CD8-positive, alpha-beta memory T cell (primary cell): ENCODE data around the gene B4GALNT2. TPM values are rescaled to one million over a fixed set of nuclear protein-coding genes. Genes with fewer than 3 reads are reported as not detected.
"Not testable (repeated sequence)": the region's sequence is repeated elsewhere in the genome, so short reads cannot be mapped to it uniquely, and the experiment has no call there.

Experiments used
- CTCF ChIA-PET: fragments of 350-600 bp; sonication (Branson Sonifier 250); formaldehyde crosslinking; loops from one replicate; lab custom pipeline; 2021; ENCODE audit warnings: antibody characterized with exemption; lab: Charles Lee
- POLR2A ChIA-PET: fragments of 350-600 bp; sonication (Branson Sonifier 250); formaldehyde crosslinking; loops from one replicate; lab custom pipeline; 2021; ENCODE audit warnings: antibody characterized with exemption; lab: Charles Lee
- DNase-seq, 5 donors: peaks; one replicate each; pipeline versions ENCODE4 v3.0.0 to v3.0.0-alpha.2; 2020 to 2022; ENCODE audit warnings: mixed read lengths in 1 of 5
- H3K27ac ChIP-seq: one replicate; pipeline ENCODE4 v1.7.0; 2013; ENCODE audit warnings: low read depth, mild to moderate bottlenecking, low read length, moderate library complexity
- H3K27me3 ChIP-seq: 2 replicates; pipeline ENCODE4 v1.7.0; 2013; ENCODE audit warnings: low read length, mild to moderate bottlenecking; ENCODE audit not compliant: insufficient read depth, poor library complexity, severe bottlenecking
- H3K36me3 ChIP-seq: 2 replicates; pipeline ENCODE4 v1.7.0; 2013; ENCODE audit warnings: mild to moderate bottlenecking, low read length, moderate library complexity; ENCODE audit not compliant: insufficient read depth
- H3K4me1 ChIP-seq: 2 replicates; pipeline ENCODE4 v1.7.0; 2013; ENCODE audit warnings: mild to moderate bottlenecking, low read length, moderate library complexity; ENCODE audit not compliant: insufficient read depth
- H3K4me3 ChIP-seq: 2 replicates; pipeline ENCODE4 v1.7.0; 2013; ENCODE audit warnings: mild to moderate bottlenecking, low read length
- H3K9me3 ChIP-seq: 2 replicates; pipeline ENCODE4 v1.7.0; 2013; ENCODE audit warnings: mild to moderate bottlenecking, low read length
- H3K27ac Mint-ChIP-seq, 8 donors: one replicate each; pipeline ENCODE4 v1.8.0; 2020 to 2021; ENCODE audit warnings: mixed read lengths in 8 of 8, mild to moderate bottlenecking in 6 of 8, inconsistent platforms in 3 of 8, moderate library complexity in 3 of 8
- H3K27me3 Mint-ChIP-seq, 2 donors: one replicate each; pipeline ENCODE4 v1.8.0; 2020 to 2021; ENCODE audit warnings: mixed read lengths in 2 of 2, mild to moderate bottlenecking in 1 of 2, moderate library complexity in 1 of 2
- H3K36me3 Mint-ChIP-seq, 3 donors: one replicate each; pipeline ENCODE4 v1.8.0; 2020 to 2021; ENCODE audit warnings: mixed read lengths in 3 of 3, inconsistent platforms in 1 of 3, mild to moderate bottlenecking in 1 of 3
- H3K4me1 Mint-ChIP-seq, 3 donors: one replicate each; pipeline ENCODE4 v1.8.0; 2020 to 2021; ENCODE audit warnings: mixed read lengths in 3 of 3, inconsistent platforms in 1 of 3, mild to moderate bottlenecking in 1 of 3
- H3K4me3 Mint-ChIP-seq, 7 donors: one replicate each; pipeline ENCODE4 v1.8.0; 2020 to 2021; ENCODE audit warnings: mixed read lengths in 7 of 7, mild to moderate bottlenecking in 6 of 7, moderate library complexity in 4 of 7, inconsistent platforms in 2 of 7
- H3K9me3 Mint-ChIP-seq, 5 donors: one replicate each; pipeline ENCODE4 v1.8.0; 2020 to 2022; ENCODE audit warnings: mixed read lengths in 5 of 5, mild to moderate bottlenecking in 3 of 5, moderate library complexity in 2 of 5, inconsistent platforms in 1 of 5
- polyA plus RNA-seq: library from polyadenylated mRNA; unstranded; fragments of 300-500 nt; fragmentation: Illumina TruSeq; gene quantifications from one replicate; pipeline ENCODE4 v1.2.3, GENCODE V29; 2021
- total RNA-seq, 2 experiments: library from RNA; stranded (reverse); gene quantifications; one replicate each; pipeline ENCODE4 v1.2.3, GENCODE V29; 2021

B4GALNT2 gene
- total and polyA plus RNA-seq, 3 experiments from 2014 or later = not detected

- DNase-seq = no peak
- Histone ChIP-seq H3K9me3 (no peaks in the 10 kb centered on the region), H3K4me3 (no peak overlapping the region), H3K36me3 (no peaks in the 10 kb centered on the region), H3K27me3 (peaks cover 10% of the 10 kb centered on the region), H3K4me1 (no peaks in the 10 kb centered on the region), H3K27ac (no peak overlapping the region)
- Mint-ChIP-seq H3K4me3 (no peak overlapping the region), H3K36me3 (peaks cover 0 to 16% (median 4%) of the 10 kb centered on the region in 3 donors), H3K4me1 (no peaks in the 10 kb centered on the region), H3K9me3 (peaks cover 13 to 32% (median 19%) of the 10 kb centered on the region in 5 donors), H3K27me3 (peaks cover 63 to 87% of the 10 kb centered on the region in 2 donors), H3K27ac (peak overlapping the region in 1 of 8 donors; percentile 28)
- CTCF ChIA-PET = interaction anchor here (1.1 to 2.1 kb wide), 3 partner anchors 10 to 121 kb away, joined by 3 to 7 read pairs (median 7); no protein-coding TSS in a partner anchor
- POLR2A ChIA-PET = no interaction called here
Observed at GRCh38 chr17:49170216-49170615, 37.6 kb downstream of the B4GALNT2 start.

GRCh38 chr17:49170711-49171110 lies 38.1 kb downstream of the B4GALNT2 start:
- H3K36me3 ChIP-seq, POLR2A ChIA-PET, H3K4me3 ChIP-seq, H3K27ac Mint-ChIP-seq, H3K4me3 Mint-ChIP-seq, H3K9me3 ChIP-seq, H3K4me1 ChIP-seq, H3K27me3 ChIP-seq, H3K4me1 Mint-ChIP-seq, H3K27ac ChIP-seq, DNase-seq: not testable (repeated sequence)
- Mint-ChIP-seq H3K27me3 (peaks cover 66 to 87% of the 10 kb centered on the region in 2 donors), H3K9me3 (peaks cover 17 to 37% (median 24%) of the 10 kb centered on the region in 5 donors), H3K36me3 (peaks cover 0 to 21% (median 4%) of the 10 kb centered on the region in 3 donors)
- CTCF ChIA-PET = interaction anchor here (2.1 kb wide), 1 partner anchor 56 kb away, joined by 7 read pairs; no protein-coding TSS in a partner anchor

GRCh38 chr17:49175978-49176377 lies 43.4 kb downstream of the B4GALNT2 start:
- Mint-ChIP-seq H3K9me3 (peaks cover 35 to 45% (median 43%) of the 10 kb centered on the region in 5 donors), H3K27me3 (peaks cover 40 to 47% of the 10 kb centered on the region in 2 donors), H3K36me3 (peaks cover 2 to 38% (median 4%) of the 10 kb centered on the region in 3 donors)
- H3K9me3 ChIP-seq = peaks cover 11% of the 10 kb centered on the region
- H3K27ac ChIP-seq, DNase-seq, H3K4me1 Mint-ChIP-seq, H3K4me3 ChIP-seq, H3K4me3 Mint-ChIP-seq, H3K27me3 ChIP-seq, H3K27ac Mint-ChIP-seq, POLR2A ChIA-PET, H3K4me1 ChIP-seq, H3K36me3 ChIP-seq: not testable (repeated sequence)
- CTCF ChIA-PET = interaction anchor here (1.8 kb wide), 1 partner anchor 49 kb away, joined by 4 read pairs; no protein-coding TSS in a partner anchor

GRCh38 chr17:49180303-49180702 lies 47.7 kb downstream of the B4GALNT2 start:
- H3K27ac Mint-ChIP-seq = peak overlapping the region in 2 of 8 donors; percentile 9 to 24
- peaks cover 18 to 33% (median 28%) of the 10 kb centered on the region in 5 donors for H3K9me3 Mint-ChIP-seq
- peak overlapping the region in 2 of 7 donors; percentile 7 to 44 for H3K4me3 Mint-ChIP-seq
- peaks cover 4 to 5% (median 5%) of the 10 kb centered on the region in 3 donors for H3K4me1 Mint-ChIP-seq
- Histone ChIP-seq H3K4me3 (no peak overlapping the region), H3K36me3 (no peaks in the 10 kb centered on the region), H3K27ac (no peak overlapping the region), H3K27me3 (no peaks in the 10 kb centered on the region), H3K4me1 (no peaks in the 10 kb centered on the region), H3K9me3 (peaks cover 11% of the 10 kb centered on the region)
- peaks cover 0 to 28% (median 2%) of the 10 kb centered on the region in 3 donors for H3K36me3 Mint-ChIP-seq
- POLR2A ChIA-PET = interaction anchor here (0.6 to 1.6 kb wide), 5 partner anchors 12 to 349 kb away, joined by 3 to 4 read pairs (median 3); no protein-coding TSS in a partner anchor
- CTCF ChIA-PET = interaction anchor here (0.5 to 7.5 kb wide), 21 partner anchors 11 to 743 kb away, joined by 3 to 150 read pairs (median 5); partner anchors contain the start of gene PHOSPHO1
- H3K27me3 Mint-ChIP-seq = peaks cover 8 to 13% of the 10 kb centered on the region in 2 donors
- peak; percentile 54 to 71 (median 60) for DNase-seq

- Mint-ChIP-seq H3K4me3 (no peak overlapping the region), H3K4me1 (peaks cover 4 to 5% (median 5%) of the 10 kb centered on the region in 3 donors), H3K36me3 (peaks cover 0 to 24% (median 0%) of the 10 kb centered on the region in 3 donors), H3K27me3 (peaks cover 3 to 6% of the 10 kb centered on the region in 2 donors), H3K27ac (no peak overlapping the region), H3K9me3 (peaks cover 10 to 24% (median 22%) of the 10 kb centered on the region in 5 donors)
- Histone ChIP-seq H3K27me3 (no peaks in the 10 kb centered on the region), H3K9me3 (peaks cover 5% of the 10 kb centered on the region), H3K4me1 (no peaks in the 10 kb centered on the region), H3K27ac (no peak overlapping the region), H3K4me3 (no peak overlapping the region), H3K36me3 (no peaks in the 10 kb centered on the region)
- CTCF ChIA-PET = interaction anchor here (0.7 to 7.5 kb wide), 14 partner anchors 10 to 110 kb away, joined by 3 to 150 read pairs (median 8); partner anchors contain the start of gene PHOSPHO1
- POLR2A ChIA-PET = no interaction called here
- DNase-seq = no peak
Observed at GRCh38 chr17:49180998-49181635, 48.5 kb downstream of the B4GALNT2 start.

GRCh38 chr17:49183341-49183740 lies 50.8 kb downstream of the B4GALNT2 start:
- no peak overlapping the region for H3K27ac ChIP-seq
- H3K27me3 ChIP-seq = no peaks in the 10 kb centered on the region
- peaks cover 0 to 11% (median 7%) of the 10 kb centered on the region in 5 donors for H3K9me3 Mint-ChIP-seq
- no peaks in the 10 kb centered on the region for H3K27me3 Mint-ChIP-seq
- no peak overlapping the region for H3K27ac Mint-ChIP-seq
- peaks cover 0 to 14% (median 0%) of the 10 kb centered on the region in 3 donors for H3K36me3 Mint-ChIP-seq
- H3K4me3 ChIP-seq = no peak overlapping the region
- peaks cover 4 to 5% (median 5%) of the 10 kb centered on the region in 3 donors for H3K4me1 Mint-ChIP-seq
- ChIA-PET POLR2A (no interaction called here), CTCF (interaction anchor here (1.4 to 7.5 kb wide), 3 partner anchors 9 to 185 kb away, joined by 3 to 150 read pairs (median 8); partner anchors contain the start of gene PHOSPHO1)
- H3K4me1 ChIP-seq = no peaks in the 10 kb centered on the region
- H3K9me3 ChIP-seq = no peaks in the 10 kb centered on the region
- no peaks in the 10 kb centered on the region for H3K36me3 ChIP-seq
- H3K4me3 Mint-ChIP-seq = no peak overlapping the region
- DNase-seq = no peak

- Histone ChIP-seq H3K36me3 (no peaks in the 10 kb centered on the region), H3K27me3 (no peaks in the 10 kb centered on the region), H3K4me1 (no peaks in the 10 kb centered on the region), H3K9me3 (no peaks in the 10 kb centered on the region), H3K4me3 (no peak overlapping the region), H3K27ac (no peak overlapping the region)
- DNase-seq = no peak
- ChIA-PET POLR2A (no interaction called here), CTCF (interaction anchor here (1.4 to 7.5 kb wide), 3 partner anchors 8 to 185 kb away, joined by 3 to 150 read pairs (median 8); partner anchors contain the start of gene PHOSPHO1)
- peaks cover 4 to 5% (median 5%) of the 10 kb centered on the region in 3 donors for H3K4me1 Mint-ChIP-seq
- H3K9me3 Mint-ChIP-seq = peaks cover 0 to 11% (median 7%) of the 10 kb centered on the region in 5 donors
- H3K4me3 Mint-ChIP-seq = no peak overlapping the region
- H3K27ac Mint-ChIP-seq = no peak overlapping the region
- H3K36me3 Mint-ChIP-seq = peaks cover 0 to 14% (median 0%) of the 10 kb centered on the region in 3 donors
- no peaks in the 10 kb centered on the region for H3K27me3 Mint-ChIP-seq
Observed at GRCh38 chr17:49183801-49184200, 51.2 kb downstream of the B4GALNT2 start.
